Stimulated activated CD8-positive, alpha-beta memory T cell treated with anti-CD3 and anti-CD28 coated beads, Interleukin-15, amount 100 ng/mL, for 48 hours (primary cell): Measurements from ENCODE around the gene MGMT.

Experiments
- DNase-seq, 2 donors: peaks; one replicate each; pipeline ENCODE4 v3.0.0-alpha.2; 2020; ENCODE audit warnings: low read depth in 2 of 2

MGMT gene

GRCh38 chr10:129520440-129521080 is 53.5 kb downstream of the MGMT start:
- no peak for DNase-seq

DNA sequence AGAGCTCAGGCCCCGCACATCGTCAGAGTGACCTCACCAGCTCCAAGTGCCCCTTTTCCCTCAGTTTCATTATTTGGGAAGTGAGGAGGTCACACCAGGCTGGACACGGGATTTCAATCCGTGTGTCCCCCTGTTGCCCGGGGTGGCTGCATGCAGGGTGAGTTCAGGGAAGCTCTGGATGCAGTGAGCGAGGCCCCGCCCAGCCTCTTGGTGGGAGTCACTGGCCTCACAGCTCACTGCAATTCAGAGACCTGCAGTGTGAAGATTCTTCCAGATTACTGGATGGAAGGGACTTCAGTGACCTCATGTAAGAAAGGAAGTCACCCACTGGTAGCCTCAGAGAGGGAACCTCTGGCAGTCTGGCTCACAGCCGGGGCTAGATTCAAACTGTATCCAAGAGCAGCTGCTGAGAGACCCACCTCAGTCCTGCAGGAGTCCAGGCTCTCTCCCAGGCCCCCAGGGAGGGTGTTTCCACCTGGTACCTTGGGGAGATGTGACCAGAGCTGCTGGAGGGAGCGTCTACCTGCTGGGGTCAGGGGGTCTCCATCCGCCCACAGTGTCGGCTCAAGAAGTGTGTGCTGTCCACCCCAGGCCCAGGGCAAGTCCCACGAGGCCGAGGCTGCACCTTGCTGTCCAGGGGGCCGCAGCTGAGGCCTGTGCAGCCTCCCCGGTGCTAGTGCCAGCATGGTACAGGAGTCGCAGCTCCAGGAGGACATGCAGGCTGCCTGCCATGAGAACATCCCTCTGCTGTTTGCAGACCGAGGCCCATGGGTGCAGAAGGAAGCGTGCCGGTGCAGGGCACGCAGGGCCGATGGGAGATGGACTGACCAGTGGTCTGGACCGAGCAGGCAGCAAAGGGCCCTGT is 54.4 kb downstream of the MGMT start:
- DNase-seq, result no peak

DNA sequence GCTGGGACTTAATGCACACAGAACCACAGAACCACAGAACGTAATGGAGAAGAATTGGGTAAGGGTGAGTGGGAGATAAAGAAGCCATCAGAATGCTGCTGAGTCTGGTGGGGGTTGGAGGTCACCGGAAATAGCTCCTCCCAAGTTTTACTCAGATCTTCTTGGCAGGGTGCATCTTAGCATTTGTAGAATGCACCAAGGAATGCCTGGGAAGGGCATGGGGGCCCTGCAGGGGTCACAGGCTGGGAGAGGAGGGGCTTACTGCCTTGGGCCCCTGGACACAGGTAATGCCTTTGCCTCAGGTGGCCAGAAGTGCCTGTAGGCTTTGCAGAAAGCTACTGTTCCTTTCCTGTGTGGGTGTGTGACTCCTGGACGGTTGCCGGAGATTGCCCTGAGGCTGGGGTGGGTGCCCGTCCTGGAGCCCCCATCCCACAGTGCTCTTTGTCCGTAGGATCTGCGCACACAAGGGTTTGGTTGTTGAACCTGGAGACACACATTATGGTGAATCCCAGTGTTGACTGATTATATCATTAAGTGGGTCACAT is 55.1 kb downstream of the MGMT start:
- DNase-seq, result no peak

DNA sequence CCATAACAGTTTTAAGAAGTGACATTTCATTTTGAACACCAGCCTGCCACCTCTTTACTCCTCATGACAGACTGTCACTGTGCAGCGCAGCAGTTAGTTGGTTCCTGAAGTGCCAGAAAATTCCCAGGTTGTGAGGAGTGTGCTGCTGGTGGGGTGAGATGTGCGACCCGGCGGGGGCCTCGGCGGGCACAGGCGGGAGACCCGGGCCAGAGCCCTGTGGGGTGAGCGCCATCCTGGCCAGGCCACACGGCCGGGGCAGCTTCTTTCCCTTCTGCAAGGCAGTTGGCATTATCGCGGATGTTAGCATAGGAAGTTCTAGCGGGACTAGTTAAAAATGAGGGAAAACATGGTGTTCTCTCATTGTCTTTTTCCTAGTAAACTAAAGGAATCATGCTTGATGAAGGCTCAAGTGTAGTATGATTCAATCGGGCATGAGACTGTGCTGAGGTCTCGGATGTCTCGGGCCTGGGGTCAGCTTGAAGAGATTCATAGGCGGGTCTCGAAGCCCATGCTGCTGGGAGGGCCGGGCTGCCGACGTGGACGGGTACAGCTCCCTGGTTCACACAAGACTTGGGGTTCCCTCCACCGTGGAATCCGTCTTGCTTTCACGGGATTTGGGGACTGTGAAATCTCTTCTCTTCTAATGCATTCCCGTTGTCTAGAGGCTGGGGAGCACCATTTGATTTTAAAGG is 56.1 kb downstream of the MGMT start:
- DNase-seq, result no peak

GRCh38 chr10:129523723-129524316 is 56.8 kb downstream of the MGMT start:
- DNase-seq, result no peak

- DNase-seq, result no peak
Measured at GRCh38 chr10:129524936-129525335, 57.9 kb downstream of the MGMT start.

- no peak for DNase-seq
Measured at GRCh38 chr10:129525401-129525801, 58.4 kb downstream of the MGMT start.

GRCh38 chr10:129526943-129527342 is 59.9 kb downstream of the MGMT start:
- no peak for DNase-seq

DNA sequence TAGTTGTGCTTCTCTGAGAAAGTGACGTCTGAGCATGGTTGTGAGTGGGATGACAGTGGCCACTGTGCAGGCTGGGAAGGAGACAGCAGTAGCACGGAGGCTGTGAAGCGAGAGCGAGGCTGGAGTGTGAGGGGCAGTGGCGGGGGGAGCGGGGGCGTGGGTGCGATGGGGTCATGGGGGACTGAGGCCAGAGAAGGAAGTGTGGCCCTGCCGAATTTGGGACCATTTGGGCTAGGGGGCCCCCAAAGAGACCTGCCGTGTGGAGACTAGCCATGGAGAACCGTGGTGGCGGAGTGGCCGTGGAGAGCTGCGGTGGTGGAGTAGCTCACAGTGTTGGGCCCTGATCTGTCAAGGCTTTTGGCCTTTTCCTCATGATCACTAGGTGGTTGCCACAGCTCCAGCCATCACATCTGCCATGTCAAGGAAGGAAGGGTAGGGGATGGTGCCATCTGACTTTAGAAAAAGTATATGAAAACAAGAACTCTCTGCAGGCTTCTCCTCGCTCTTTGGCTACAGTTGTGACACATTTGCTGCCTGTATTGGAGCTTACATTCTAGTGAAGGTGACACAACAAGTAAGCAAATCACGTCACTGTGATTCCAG is 61.4 kb downstream of the MGMT start:
- no peak for DNase-seq

GRCh38 chr10:129530581-129530980 is 63.5 kb downstream of the MGMT start:
- no peak for DNase-seq

GRCh38 chr10:129531195-129531968 is 64.3 kb downstream of the MGMT start:
- DNase-seq, result no peak

DNA sequence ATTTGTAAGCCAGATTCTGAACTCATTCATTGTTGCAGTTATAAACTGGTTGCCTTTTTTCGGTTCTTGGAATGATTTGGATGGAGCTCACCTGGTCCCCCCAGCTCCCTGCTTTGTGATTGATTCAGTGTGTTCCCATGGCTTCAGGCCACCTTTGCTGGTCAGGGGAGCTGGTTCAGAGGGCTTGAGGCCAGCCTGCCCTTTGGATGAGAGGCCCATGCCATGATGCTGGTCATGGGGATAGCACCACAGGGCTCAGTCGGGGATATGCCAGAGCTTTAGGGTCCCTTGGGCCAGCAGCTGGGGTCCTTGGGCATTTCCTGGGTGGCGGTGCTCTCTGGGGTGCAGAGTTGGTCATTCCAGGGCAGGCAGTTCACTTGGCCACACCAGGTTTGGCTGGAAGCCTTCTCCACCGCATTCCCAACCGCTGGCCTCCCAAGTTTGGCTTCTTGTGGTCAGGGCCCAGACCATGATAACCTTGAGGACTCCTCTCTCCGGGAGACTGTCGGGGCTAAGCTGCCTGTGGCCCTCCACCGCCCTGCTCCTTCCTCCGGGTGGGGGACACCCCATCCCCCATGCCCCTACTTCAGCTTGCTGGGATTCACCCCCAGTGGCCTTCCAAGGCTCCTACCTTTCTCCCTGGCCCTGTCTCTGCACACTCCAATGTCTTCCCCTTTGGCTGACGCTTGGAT is 65.1 kb downstream of the MGMT start:
- DNase-seq, result no peak

DNA sequence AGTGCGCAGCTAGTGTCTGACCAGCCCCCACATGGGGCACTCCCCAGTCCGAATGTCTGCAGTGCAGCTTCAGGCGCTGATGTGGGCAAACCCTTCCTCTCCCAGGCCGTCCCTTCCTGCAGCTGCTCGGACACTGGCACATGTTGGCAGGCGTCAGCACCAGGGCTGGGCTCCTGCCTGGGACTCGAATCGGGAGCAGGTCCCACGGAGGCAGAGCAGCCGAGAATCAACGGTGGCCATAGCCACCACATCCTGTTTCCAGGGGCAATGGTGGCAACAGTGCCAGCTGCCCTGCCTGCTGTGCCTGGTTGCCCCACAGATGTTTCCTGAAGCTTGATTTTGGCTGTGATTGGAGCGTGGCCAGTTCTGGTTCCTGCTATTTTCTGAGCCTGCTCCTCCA is 65.8 kb downstream of the MGMT start:
- no peak for DNase-seq

DNA sequence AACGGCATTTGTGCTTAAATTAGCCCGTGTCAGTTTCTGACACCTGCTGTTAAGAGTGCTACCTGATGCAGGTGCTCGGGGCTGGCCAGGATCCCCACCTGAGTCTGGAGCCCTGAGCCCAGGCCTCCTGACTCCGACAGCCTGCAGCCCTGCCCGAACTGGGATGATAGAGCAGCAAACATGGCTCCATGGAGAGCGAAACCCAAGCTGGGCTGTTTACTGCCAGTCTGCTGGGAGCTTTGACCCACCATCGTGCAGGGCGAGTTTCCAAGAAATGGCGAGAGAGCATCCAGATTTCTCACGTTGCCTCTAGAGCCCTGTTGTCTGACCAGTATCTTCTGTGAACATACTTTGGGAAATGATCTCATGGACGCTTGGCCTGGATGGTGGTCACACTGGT is 66.2 kb downstream of the MGMT start:
- DNase-seq, result no peak

- DNase-seq, result no peak
Measured at GRCh38 chr10:129534826-129535225, 67.8 kb downstream of the MGMT start.

- no peak for DNase-seq
Measured at GRCh38 chr10:129536336-129536735, 69.3 kb downstream of the MGMT start.

DNA sequence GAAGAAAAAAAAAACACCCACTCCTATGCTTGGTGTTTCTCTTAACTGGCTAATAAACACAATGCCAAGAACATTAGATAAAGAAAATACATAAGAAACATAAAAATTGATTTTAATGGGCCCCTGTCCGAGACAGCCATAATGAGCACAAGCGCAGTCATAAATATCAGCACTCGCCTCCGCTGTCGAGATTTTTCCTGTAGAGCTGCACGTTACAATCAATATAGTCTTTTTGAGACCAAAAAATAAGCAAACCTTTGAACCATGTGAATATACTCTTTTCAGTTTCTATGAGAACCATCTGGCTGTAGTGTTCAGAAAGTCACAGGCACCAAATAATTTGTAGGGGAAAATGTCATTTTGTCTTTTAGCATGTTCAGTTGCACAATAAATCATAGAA is 70.1 kb downstream of the MGMT start:
- no peak for DNase-seq

DNA sequence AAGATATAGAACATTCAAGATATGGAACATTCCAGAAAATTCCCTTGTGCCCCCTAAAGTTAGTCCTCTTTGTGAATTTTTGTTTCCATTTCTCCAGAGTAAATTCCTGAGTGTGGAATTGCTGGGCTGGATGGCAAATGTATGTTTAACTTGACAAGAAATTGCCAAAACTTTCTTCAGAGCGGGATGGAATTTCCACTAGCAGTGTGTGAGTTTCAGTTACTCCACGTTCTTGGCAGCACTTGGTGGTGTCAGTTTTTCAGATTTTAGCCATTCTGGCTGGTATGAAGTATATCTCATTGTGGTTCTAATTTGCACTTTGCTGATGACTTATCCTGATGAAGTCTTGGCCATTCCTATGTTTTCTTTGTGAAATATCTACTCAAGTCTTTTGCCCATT is 71.2 kb downstream of the MGMT start:
- DNase-seq, result no peak

DNA sequence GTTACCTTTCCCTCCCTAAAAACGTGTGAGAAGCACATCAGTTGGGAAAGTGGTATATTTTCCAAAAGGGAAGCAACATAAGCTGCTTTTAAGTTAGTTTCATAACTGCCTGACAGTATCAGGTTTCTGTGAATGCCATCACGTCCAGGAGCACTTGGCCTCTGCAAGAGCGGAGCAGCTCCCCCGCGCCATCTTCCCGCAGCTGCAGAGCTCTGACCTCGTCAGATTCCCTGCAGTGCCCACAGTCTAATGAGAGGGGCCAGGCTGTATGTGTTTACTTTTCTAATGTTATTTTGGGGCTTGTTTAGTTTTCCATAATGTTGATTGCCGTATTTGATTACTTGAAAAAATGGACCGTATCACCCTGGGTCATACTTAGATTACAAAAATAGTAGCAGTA is 74.2 kb downstream of the MGMT start:
- DNase-seq, result no peak

GRCh38 chr10:129541748-129542487 is 74.9 kb downstream of the MGMT start:
- no peak for DNase-seq
